HuH-7.5 (cell line): ENCODE results near the gene SSBP3.

ENCODE experiments used
- DNase-seq: peaks from one replicate; pipeline ENCODE4 v3.0.0; 2011; ENCODE audit warnings: low spot score

SSBP3 gene

GRCh38 chr1:54265659-54266058 is 140.5 kb downstream of the SSBP3 start:
- DNase-seq: no peak

GRCh38 chr1:54265126-54265525 is 141.1 kb downstream of the SSBP3 start:
- no peak for DNase-seq

GRCh38 chr1:54263601-54264226 is 142.5 kb downstream of the SSBP3 start:
- DNase-seq: no peak

- no peak for DNase-seq
Measured at GRCh38 chr1:54262244-54262643, 143.9 kb downstream of the SSBP3 start.

GRCh38 chr1:54260810-54261209 is 145.4 kb downstream of the SSBP3 start:
- no peak for DNase-seq

GRCh38 chr1:54259546-54260140 is 146.6 kb downstream of the SSBP3 start:
- no peak for DNase-seq

GRCh38 chr1:54257876-54258275 is 148.3 kb downstream of the SSBP3 start:
- no peak for DNase-seq

GRCh38 chr1:54257346-54257620 is 148.9 kb downstream of the SSBP3 start:
- no peak for DNase-seq

- DNase-seq: no peak
Measured at GRCh38 chr1:54256522-54257345, 149.5 kb downstream of the SSBP3 start.

- DNase-seq: no peak
Measured at GRCh38 chr1:54255026-54255702, 151.0 kb downstream of the SSBP3 start.

- no peak for DNase-seq
Measured at GRCh38 chr1:54254055-54254454, 152.1 kb downstream of the SSBP3 start.

GRCh38 chr1:54253480-54253879 is 152.7 kb downstream of the SSBP3 start:
- DNase-seq: no peak

GRCh38 chr1:54252371-54252936 is 153.7 kb downstream of the SSBP3 start:
- no peak for DNase-seq

GRCh38 chr1:54250670-54251069 is 155.5 kb downstream of the SSBP3 start:
- no peak for DNase-seq

- peak; percentile 78 for DNase-seq
Measured at GRCh38 chr1:54249819-54250435, 156.3 kb downstream of the SSBP3 start.

- DNase-seq: no peak
Measured at GRCh38 chr1:54248966-54249365, 157.2 kb downstream of the SSBP3 start.

GRCh38 chr1:54247863-54248515 is 158.2 kb downstream of the SSBP3 start:
- DNase-seq: no peak

GRCh38 chr1:54246116-54246721 is 160.0 kb downstream of the SSBP3 start:
- no peak for DNase-seq

- DNase-seq: no peak
Measured at GRCh38 chr1:54245501-54245900, 160.7 kb downstream of the SSBP3 start.

GRCh38 chr1:54244655-54245054 is 161.5 kb downstream of the SSBP3 start:
- no peak for DNase-seq

GRCh38 chr1:54243022-54243421 is 163.2 kb downstream of the SSBP3 start:
- no peak for DNase-seq
